CD4-positive, alpha-beta T cell (primary cell): ENCODE measurements around the gene CISD2. TPM values are rescaled to one million over a fixed set of nuclear protein-coding genes. Genes with fewer than 3 reads are reported as not detected.
"Not testable (repeated sequence)": the region's sequence is repeated elsewhere in the genome, so short reads cannot be mapped to it uniquely, and the experiment has no call there.

Experiments used
- ATAC-seq: fragments of 200-7000 bp; cut with Tn5 transposase; one replicate; pipeline ENCODE4 v1.10.0; 2022; ENCODE audit warnings: mild to moderate bottlenecking; ENCODE audit not compliant: poor library complexity
- CTCF ChIA-PET: fragments of 350-600 bp; sonication (Branson Sonifier 250); formaldehyde crosslinking; loops from one replicate; lab custom pipeline; 2021; ENCODE audit warnings: antibody characterized with exemption, inconsistent platforms; lab: Charles Lee
- POLR2A ChIA-PET: fragments of 350-600 bp; sonication (Branson Sonifier 250); formaldehyde crosslinking; loops from one replicate; lab custom pipeline; 2021; ENCODE audit warnings: antibody characterized with exemption, inconsistent platforms; lab: Charles Lee
- DNase-seq, 14 experiments: peaks; one replicate each; pipeline ENCODE4 v3.0.0-alpha.2; 2013 to 2020; ENCODE audit warnings: mixed read lengths in 2 of 14
- H3K27ac ChIP-seq, 2 donors: one replicate each; pipeline versions ENCODE4 v1.5.1 to v1.7.0; 2013; ENCODE audit warnings: low read length in 2 of 2, low read depth in 1 of 2, mild to moderate bottlenecking in 1 of 2
- H3K27me3 ChIP-seq, 2 experiments: 1 replicate in 1 of 2; 2 replicates in 1 of 2; pipeline versions ENCODE4 v1.6.1 to v1.7.0; 2013; ENCODE audit warnings: low read length in 2 of 2, control low read depth in 1 of 2, mild to moderate bottlenecking in 1 of 2, moderate library complexity in 1 of 2; ENCODE audit not compliant: insufficient read depth in 2 of 2, control insufficient read depth in 1 of 2
- H3K36me3 ChIP-seq: one replicate; pipeline ENCODE4 v1.6.1; 2013; ENCODE audit warnings: low read length, control low read depth; ENCODE audit not compliant: insufficient read depth
- H3K4me1 ChIP-seq: one replicate; pipeline ENCODE4 v1.6.1; 2013; ENCODE audit warnings: low read length, control low read depth; ENCODE audit not compliant: insufficient read depth
- H3K4me3 ChIP-seq: one replicate; pipeline ENCODE4 v1.5.1; 2013; ENCODE audit warnings: mild to moderate bottlenecking, low read length, moderate library complexity
- H3K9me3 ChIP-seq, 2 experiments: 1 replicate in 1 of 2; 2 replicates in 1 of 2; pipeline versions ENCODE4 v1.6.1 to v1.7.0; 2013; ENCODE audit warnings: low read length in 2 of 2, mild to moderate bottlenecking in 2 of 2, control low read depth in 1 of 2, moderate library complexity in 1 of 2; ENCODE audit not compliant: control insufficient read depth in 1 of 2, insufficient read depth in 1 of 2
- H3K27ac Mint-ChIP-seq: one replicate; pipeline ENCODE4 v1.8.0; 2020; ENCODE audit warnings: mixed read lengths
- H3K27me3 Mint-ChIP-seq: one replicate; pipeline ENCODE4 v1.8.0; 2021; ENCODE audit warnings: mixed read lengths
- H3K36me3 Mint-ChIP-seq: one replicate; pipeline ENCODE4 v1.8.0; 2021; ENCODE audit warnings: low read depth, mixed read lengths
- H3K4me1 Mint-ChIP-seq: one replicate; pipeline ENCODE4 v1.8.0; 2021; ENCODE audit warnings: low read depth, mixed read lengths
- H3K4me3 Mint-ChIP-seq: one replicate; pipeline ENCODE4 v1.8.0; 2020; ENCODE audit warnings: mild to moderate bottlenecking, mixed read lengths
- H3K9me3 Mint-ChIP-seq: one replicate; pipeline ENCODE4 v1.8.0; 2020; ENCODE audit warnings: mixed read lengths
- CTCF ChIP-seq: fragments of 200-600 bp; IDR thresholded peaks from one replicate; pipeline ENCODE4 v1.8.0; 2022; ENCODE audit warnings: antibody characterized with exemption, mild to moderate bottlenecking
- intact Hi-C, 2 experiments: fragments of 100-400 bp; cut with DNase I in 1 of 2; cut with micrococcal nuclease in 1 of 2; formaldehyde crosslinking; loops; one replicate each; pipeline versions ENCODE4 v1.15.1 to v1.9.0; 2023 to 2025; cut with DNase I, micrococcal nuclease
- total RNA-seq, 174 experiments: library from RNA in 2 of 174; stranded (reverse) in 2 of 174; gene quantifications; one replicate each; pipeline ENCODE4 v1.2.3 and lab custom pipeline; 2021 to 2026

The CISD2 gene
- total RNA-seq, 2 experiments from 2014 or later: 12.8 to 13.7 TPM

DNA sequence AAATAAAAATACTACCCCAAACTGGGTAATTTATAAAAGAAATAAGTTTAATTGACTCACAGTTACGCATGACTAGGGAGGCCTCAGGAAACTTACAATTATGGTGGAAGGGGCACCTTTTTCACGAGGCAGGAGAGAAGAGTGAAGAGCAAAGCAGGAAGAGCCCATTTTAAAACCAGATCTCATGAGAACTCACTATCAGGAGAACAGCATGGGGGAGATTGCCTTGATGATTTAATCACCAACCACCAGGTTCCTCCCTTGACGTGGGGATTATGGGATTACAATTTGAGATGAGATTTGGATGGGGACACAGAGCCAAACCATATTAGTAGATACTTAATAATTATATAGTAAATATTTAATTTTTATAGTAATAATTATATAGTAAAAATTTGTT, 10.1 kb downstream of the CISD2 start:
- Mint-ChIP-seq H3K4me3 (no peak overlapping the region), H3K27me3 (no peaks in the 10 kb centered on the region), H3K9me3 (peaks cover 2% of the 10 kb centered on the region), H3K36me3 (peaks cover 48% of the 10 kb centered on the region), H3K27ac (no peak overlapping the region), H3K4me1 (peaks cover 24% of the 10 kb centered on the region)
- no peaks in the 10 kb centered on the region for H3K4me1 ChIP-seq
- TF ChIP-seq CTCF: no peak
- intact Hi-C loops: no loop called here
- ChIA-PET POLR2A (no interaction called here), CTCF (no interaction called here)
- DNase-seq (no peak), ATAC-seq (no peak)
- peaks cover 6 to 8% of the 10 kb centered on the region in 2 experiments for H3K9me3 ChIP-seq
- H3K27me3 ChIP-seq: no peaks in the 10 kb centered on the region
- no peak overlapping the region for H3K4me3 ChIP-seq
- no peak overlapping the region for H3K27ac ChIP-seq
- H3K36me3 ChIP-seq: peaks cover 18% of the 10 kb centered on the region

DNA sequence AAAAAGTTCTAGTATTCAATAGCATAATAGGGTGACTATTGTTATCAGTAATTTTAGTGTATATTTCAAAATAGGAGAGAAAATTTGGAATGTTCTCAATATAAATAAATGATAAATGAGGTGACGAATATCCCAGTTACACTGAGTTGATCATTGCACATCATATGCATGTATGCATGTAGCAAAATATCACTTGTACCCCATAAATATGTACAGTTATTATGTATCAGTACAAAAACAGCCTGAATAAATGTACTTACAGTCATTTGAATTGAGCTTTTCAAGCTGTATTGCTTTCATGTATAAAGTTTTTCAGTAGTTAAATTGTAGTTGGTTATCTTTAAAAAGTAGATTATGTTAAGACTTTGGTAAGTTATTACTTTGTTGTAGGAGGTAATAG, 12.6 kb downstream of the CISD2 start:
- no peak for TF ChIP-seq CTCF
- H3K27ac Mint-ChIP-seq: no peak overlapping the region
- Histone ChIP-seq H3K27me3 (no peaks in the 10 kb centered on the region), H3K27ac (no peak overlapping the region), H3K36me3 (peaks cover under 1% of the 10 kb centered on the region), H3K9me3 (peaks cover 6 to 8% of the 10 kb centered on the region in 2 experiments), H3K4me1 (no peaks in the 10 kb centered on the region), H3K4me3 (no peak overlapping the region)
- ChIA-PET POLR2A (interaction anchor here (3.5 kb wide), 1 partner anchor 13 kb away, joined by 18 read pairs; the partner anchor contains the start of gene CISD2), CTCF (no interaction called here)
- DNase-seq: no peak
- peaks cover 8% of the 10 kb centered on the region for H3K4me1 Mint-ChIP-seq
- intact Hi-C loops: no loop called here
- H3K27me3 Mint-ChIP-seq: no peaks in the 10 kb centered on the region
- peaks cover 36% of the 10 kb centered on the region for H3K36me3 Mint-ChIP-seq
- no peak for ATAC-seq
- H3K4me3 Mint-ChIP-seq: no peak overlapping the region
- H3K9me3 Mint-ChIP-seq: peaks cover 2% of the 10 kb centered on the region

GRCh38 chr4:102883278-102883677, 14.5 kb downstream of the CISD2 start:
- intact Hi-C loops: no loop called here

DNA sequence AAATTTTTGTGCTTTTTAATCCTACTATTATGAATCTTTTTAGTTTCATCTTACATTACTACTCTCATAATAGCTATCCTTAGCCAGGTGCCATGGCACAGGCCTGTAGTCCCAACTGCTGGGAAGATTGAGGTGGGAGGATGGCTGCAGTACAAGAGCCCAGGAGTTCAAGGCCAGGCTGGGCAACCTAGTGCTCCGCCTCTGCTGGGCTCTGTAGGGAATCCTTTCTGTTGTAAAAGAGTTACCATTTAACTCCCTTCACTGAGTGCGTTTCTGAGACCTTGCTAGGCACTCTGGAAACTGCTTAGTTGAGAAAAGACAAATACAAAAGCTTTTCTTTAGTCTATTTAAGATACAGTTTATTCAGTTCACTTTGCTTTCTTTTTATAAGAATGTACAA, 19.8 kb downstream of the CISD2 start:
- CTCF ChIA-PET, H3K4me1 Mint-ChIP-seq, H3K4me1 ChIP-seq, intact Hi-C loops, H3K4me3 ChIP-seq, ATAC-seq, H3K4me3 Mint-ChIP-seq, H3K27ac Mint-ChIP-seq, POLR2A ChIA-PET, H3K9me3 Mint-ChIP-seq, H3K27me3 Mint-ChIP-seq, H3K27ac ChIP-seq, DNase-seq, H3K36me3 ChIP-seq, H3K9me3 ChIP-seq, H3K27me3 ChIP-seq: not testable (repeated sequence)
- peaks cover 16% of the 10 kb centered on the region for H3K36me3 Mint-ChIP-seq

More at GRCh38 chr4:102883278-102883677, 14.5 kb downstream of the CISD2 start:
- POLR2A ChIA-PET: interaction anchor here (0.6 to 3.5 kb wide), 3 partner anchors 14 to 447 kb away, joined by 3 to 18 read pairs (median 4); partner anchors contain the start of gene CISD2
- Mint-ChIP-seq H3K27me3 (no peaks in the 10 kb centered on the region), H3K4me1 (peaks cover 8% of the 10 kb centered on the region), H3K27ac (no peak overlapping the region), H3K4me3 (no peak overlapping the region), H3K9me3 (peaks cover 2% of the 10 kb centered on the region), H3K36me3 (peaks cover 28% of the 10 kb centered on the region)
- CTCF ChIA-PET: interaction anchor here (1.4 kb wide), 1 partner anchor 11 kb away, joined by 3 read pairs; no protein-coding TSS in a partner anchor
- no peaks in the 10 kb centered on the region for H3K36me3 ChIP-seq
- no peak overlapping the region for H3K4me3 ChIP-seq
- H3K27me3 ChIP-seq: no peaks in the 10 kb centered on the region
- no peaks in the 10 kb centered on the region for H3K4me1 ChIP-seq
- DNase-seq: no peak
- no peaks in the 10 kb centered on the region for H3K9me3 ChIP-seq
- no peak for TF ChIP-seq CTCF
- ATAC-seq: no peak
- no peak overlapping the region for H3K27ac ChIP-seq

GRCh38 chr4:102889866-102890265, 21.1 kb downstream of the CISD2 start:
- ATAC-seq, H3K27ac ChIP-seq, H3K36me3 ChIP-seq, DNase-seq, H3K27me3 Mint-ChIP-seq, H3K4me1 Mint-ChIP-seq, CTCF ChIA-PET, H3K4me3 Mint-ChIP-seq, H3K27ac Mint-ChIP-seq, POLR2A ChIA-PET, intact Hi-C loops, H3K27me3 ChIP-seq, H3K4me1 ChIP-seq, H3K9me3 Mint-ChIP-seq, H3K9me3 ChIP-seq, H3K4me3 ChIP-seq: not testable (repeated sequence)
- H3K36me3 Mint-ChIP-seq: peaks cover 14% of the 10 kb centered on the region
